ENCODE data around the gene GLB1L2.
"Not testable (repeated sequence)": the region's sequence is repeated elsewhere in the genome, so short reads cannot be mapped to it uniquely, and the experiment has no call there.

GLB1L2 gene

DNA sequence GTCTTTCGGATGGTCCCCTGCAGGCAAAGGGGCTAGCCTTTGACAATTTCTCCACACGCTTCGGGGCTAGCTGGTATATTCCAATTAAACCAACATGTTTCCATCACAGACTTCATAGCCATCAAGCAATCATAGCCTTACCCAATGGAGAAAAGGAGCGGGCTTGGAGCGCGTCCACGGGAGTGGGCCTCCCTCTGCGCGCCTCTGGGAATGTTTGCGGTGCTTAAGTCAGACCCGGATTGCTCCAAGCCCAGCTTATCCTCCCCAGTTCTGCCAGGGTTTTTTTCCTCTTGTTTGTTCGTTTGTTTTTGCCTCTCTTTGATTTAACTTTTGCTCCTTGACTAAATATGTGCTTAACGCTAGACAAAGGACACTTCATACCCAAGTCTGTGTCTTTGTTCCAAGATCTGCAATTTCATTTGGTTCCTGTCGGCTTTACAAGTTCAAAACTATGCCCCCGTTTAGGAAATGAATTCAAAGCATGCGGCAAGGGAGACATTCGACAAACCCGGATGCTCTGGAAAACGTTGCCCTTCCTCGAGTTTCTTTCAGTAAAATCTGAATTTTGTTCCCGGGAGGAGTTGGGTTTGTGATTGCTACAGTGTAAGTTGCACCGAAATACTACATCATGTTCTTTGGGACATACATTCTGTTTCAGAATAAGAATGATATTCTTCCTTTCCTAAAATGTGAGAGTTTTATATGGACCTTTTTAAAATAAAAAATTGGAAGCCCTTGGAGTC, 1.0 kb upstream of the GLB1L2 start:
- DNase-seq, result no peak

DNA sequence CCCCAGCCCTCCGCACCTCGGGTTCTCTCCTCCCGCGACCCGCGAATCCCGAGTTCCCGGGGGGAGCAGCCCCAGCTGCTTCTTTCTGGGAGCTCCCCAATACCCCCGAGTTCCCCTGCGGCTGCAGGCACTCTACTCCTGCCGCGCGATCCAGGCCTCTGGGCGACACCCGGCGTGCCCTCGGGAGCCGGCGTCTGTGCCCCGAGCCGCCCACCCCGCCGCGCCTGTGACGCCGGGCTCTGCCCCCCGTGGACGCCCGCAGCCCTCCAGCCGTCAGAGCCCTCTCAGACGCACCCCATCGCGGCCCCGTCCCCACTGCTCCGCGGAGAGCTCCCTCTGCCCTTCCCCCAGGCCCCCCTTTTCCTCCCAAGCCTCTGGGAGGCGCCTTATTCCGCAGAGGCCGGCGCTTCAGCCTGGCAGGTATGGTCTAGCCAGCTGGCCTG, 422 bp downstream of the GLB1L2 start:
- DNase-seq, result peak; percentile 9

DNA sequence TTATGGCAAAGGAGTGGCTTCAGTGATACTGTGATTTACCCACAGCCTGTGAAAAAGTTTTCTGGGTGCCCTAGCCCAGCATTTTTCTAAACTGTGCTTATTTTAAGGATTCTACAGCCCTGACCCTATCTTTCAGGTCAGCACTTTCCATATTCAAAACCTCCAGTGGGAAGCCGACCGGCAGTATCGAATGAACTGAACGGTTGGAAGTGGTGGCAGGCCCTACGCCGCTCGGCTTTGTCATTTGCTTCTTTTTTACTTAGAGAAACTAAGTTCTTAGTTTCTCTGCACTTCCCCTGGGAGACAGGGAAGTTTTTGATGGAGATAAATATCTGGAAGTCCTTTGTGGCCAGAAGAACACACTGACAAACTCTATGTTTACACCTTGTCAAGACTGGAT, 994 bp downstream of the GLB1L2 start:
- DNase-seq, result no peak

DNA sequence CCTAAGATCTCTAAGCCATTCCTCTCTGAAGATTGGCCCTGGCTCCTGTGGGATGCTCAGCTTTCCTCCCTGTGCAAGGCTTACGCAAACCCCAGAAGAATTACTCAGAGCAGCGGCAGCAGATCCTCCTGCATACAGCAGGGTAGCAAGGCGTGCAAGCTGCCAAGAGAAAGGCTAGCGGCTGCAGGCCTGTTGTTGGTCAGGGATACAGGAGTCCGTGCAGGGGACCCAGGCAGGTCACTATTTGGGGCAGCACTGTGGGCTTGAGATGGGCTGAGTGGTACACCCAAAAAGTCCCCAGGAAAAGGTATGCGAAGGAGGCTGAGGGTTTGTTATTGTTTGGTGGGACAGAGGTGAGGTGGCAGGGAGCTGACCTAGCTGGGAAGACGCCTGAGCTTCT, 1.5 kb downstream of the GLB1L2 start:
- no peak for DNase-seq

DNA sequence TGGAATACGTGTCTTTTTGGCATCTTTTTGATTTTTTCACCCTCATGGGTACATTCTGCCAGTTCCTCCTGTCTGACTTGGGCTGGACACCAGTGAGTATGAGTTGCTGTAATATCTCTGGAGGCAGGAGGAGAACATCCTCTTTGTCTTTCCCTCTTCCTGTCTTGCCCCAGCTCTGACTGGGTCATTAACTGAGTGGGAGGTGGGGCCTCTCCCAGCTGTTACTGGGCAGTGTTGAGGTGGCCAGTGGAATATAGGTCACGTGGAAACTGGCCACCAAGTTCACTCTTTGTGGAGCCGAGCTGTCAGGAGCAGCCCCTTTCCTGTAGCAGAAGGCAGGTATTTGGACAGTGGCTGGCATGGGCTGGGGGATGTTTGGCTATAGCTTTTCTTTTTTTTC, 2.2 kb downstream of the GLB1L2 start:
- DNase-seq, result no peak

DNA sequence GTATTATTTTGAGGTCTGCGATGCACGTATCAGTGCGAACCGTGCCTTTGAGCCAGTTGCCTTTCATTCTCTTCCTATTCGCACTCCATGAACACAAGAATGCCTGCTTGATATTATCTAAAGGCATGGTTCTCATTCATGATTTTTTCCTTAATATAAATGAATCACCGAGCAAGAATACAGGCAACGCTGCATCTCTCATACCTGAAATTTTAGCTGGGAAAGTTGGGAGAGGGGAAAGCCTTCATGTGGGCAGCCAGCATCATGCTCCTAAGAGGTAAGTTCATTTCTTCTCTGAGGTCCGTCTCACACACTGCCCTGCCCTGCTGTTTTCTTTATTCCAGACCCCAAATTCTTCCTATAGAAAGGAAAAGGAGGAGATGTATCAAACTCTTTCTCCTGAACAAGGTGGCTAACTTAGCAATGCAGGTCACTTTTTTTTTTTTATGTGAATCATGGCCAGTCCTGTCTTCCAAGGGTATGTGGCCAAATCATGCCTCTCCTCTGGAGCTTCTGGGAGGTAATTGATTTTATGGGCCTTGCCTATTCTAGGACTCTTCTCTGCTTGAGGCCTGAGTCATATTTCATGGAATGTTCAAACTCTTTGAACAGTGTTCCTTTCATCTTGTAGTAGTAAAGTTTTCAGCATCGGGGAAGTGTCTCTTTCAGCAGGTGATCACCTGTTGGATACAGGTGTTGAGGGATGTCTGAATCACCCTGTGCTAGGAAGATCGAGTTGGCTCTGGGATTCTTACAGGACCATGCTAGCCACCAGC, 3.2 kb downstream of the GLB1L2 start:
- no peak for DNase-seq

DNA sequence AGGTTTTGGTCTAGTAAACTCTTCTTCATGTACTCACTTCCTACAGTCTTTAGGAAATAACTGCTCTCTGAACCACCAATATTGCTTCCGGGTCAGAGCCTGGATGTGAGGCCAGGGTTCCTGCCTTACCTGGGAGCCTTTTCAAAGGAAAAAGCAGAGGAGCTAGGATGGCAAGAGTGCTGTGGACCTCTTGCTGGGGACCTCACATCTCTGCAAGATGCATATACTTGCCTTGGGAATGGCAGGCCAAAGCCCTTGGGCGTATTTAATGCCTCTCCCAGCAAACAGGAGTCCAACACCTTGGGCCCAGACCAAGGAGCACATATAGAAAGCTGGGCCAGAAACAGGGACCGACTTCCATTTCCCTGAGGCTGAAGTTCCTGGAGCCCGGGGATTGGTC, 5.3 kb downstream of the GLB1L2 start:
- DNase-seq, result no peak

DNA sequence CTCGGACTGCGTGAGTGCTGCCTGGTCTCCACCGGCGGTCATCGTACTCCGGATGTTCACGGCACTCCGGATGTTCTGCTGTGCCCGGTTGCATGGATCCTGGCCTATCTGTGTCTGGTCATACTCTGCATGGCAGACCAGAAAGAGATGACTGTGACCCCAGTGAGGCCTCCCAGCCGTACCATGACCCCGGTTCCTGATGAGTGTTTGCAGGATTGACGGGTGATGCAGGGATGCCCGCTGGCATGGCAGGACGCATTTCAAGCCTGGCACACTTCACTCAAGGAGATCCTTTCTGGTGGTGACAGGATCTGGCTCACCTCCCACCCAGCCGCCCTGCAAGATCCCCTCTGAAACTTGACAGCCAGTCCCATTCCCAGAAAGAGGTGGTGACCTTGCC, 6.3 kb downstream of the GLB1L2 start:
- no peak for DNase-seq

DNA sequence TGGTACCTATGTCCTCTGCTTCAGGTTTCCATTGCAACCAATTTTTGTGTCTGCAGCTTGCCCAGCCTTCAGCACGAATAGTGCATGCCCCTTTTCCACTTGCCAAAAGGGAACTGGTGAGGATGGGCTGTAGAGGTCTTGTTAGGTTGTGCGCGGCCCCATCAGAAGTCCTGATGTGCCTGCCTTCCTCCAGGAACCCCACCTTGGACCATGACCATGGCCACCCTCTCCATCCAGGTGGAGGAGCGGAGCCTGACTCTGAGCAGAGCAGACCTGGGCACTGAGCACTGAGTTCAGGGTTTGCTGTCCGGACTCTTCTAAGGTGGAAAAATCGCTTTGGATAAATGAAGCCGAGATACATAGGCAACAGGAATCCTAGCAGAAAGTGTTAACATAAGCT, 6.9 kb downstream of the GLB1L2 start:
- DNase-seq, result no peak

DNA sequence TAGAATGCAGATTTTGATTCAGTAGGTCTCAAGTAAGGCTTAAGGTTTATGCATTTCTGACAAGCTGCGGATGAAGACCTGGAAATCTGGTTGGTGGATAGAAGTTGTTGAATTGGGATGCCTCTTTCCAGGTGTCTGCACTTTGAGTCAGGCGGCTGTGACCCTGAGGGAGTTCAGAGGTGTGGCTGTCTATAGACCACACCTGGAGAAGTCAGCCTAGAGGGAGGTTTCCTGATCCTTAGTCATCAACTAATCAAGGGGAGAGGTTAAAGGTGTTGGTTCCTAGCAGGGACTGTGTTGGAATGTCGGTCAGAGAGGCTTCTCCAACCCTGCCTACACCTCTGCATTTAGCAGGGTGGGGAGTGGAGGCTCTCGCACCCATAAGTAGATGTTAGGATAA, 8.0 kb downstream of the GLB1L2 start:
- no peak for DNase-seq

DNA sequence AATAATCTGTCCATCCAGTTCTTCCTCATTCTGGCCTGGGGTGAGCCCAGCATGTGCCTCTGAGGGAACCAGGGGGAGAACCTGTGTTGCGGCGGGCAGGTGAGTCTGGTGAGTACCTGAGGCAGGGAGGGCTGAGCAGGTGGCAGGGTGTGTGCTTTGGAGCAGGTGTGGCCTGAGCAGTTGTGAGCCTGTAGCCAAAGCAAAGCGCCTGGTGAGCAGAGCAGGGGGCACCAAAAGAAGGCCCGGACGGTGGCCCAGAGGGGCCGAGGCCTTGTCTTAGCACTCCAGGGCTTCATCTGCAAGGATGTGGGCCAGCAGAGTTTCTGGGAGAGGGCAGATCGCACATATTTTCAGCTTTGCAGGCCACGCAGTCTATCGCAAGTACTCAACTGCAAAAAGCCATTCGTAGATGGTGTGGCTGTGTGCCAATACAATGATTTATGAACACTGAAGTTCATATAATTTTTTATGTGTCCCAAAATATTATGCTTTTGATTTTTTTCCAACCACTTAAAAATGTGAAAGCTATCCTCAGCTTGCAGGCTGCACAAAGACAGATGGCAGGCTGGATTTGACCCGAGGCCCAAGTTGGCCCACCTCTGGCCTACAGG, 8.7 kb downstream of the GLB1L2 start:
- no peak for DNase-seq

DNA sequence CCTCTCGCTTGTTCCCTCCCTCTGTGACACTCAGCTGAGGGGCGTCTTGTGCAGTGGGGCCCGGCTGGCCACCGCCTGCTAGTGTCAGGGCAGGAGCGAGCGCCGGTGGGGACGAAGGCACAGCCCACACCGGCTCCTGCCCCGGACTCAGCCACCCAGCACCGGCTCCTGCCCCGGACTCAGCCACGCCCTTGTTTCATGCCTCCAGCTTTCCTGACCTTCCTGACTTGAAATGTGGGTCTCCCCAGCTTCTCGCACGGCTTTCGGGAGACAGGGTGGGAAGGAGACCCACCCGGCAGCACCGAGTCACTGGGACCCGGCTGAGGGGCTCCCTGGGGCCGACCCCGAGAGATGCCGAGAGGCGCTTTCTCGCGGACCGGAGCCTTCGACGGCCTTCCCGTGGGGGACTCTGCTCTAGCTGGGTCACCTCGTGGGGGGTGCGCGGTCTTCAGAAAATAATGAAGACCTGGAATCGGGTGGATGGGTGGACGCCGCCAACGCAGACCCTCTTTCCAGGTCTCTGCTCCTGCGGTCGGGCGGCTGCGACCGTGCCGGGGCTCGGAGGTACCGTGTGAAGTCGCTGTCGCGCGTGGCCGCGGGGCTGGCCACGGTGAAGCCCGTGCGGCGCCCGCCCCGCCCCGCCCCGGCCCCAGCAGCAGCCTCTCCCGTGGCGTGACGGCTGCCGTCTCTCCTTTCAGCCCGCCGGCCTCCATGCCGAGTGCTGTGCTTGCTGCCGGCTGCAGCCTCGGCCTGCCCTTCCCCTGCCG, 10.2 kb downstream of the GLB1L2 start:
- DNase-seq, result no peak

DNA sequence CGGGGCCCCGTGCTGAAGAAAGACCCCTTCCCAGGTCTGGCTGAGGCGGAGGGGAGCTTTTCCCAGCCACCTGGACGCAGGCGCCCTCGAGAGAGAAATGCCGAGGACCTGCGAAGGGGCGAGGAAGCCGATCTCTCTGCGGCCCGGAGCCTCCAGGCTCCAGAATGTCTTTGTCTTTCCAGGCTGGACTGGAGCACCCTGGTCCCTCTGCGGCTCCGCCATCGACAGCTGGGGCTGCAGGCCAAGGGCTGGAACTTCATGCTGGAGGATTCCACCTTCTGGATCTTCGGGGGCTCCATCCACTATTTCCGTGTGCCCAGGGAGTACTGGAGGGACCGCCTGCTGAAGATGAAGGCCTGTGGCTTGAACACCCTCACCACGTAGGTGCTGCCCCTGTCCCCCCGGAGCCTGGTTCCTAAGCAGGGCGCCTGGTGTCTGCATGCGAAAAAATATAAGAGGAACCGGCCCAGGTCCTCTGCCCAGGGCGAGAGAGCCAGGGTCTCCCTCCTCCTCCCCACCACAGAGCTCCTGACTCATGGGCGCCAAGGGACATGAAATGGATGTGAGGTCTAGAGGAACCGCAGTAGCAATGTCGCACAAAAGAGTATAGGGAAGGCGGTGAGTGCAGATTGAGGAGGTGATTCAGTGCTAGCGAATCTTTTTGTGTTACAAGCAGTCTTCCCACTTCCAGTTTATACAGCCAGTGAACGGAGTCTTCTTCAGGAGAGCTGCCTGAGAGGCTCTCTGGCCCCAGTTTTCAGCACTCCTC, 11.0 kb downstream of the GLB1L2 start:
- DNase-seq, result no peak

DNA sequence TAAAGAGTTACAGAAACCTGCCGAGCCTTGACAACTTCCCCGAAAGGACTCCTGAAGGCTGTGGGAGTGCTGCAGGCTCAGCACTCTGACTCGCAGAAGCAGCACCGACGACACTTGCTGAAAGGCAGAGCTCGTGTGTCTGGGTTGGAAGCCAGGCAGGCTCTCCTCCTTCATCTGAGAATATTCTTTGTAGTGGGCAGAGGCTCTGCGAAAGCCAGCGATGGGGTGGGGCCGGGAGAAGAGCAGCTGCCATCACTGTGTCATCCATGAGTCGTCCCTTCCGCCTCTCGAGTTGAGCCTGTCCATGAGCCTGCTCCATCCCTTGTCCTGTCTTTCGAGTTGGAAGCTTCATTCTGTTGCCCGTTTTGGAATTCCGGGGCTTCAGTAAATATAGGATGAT, 11.9 kb downstream of the GLB1L2 start:
- DNase-seq, result no peak

DNA sequence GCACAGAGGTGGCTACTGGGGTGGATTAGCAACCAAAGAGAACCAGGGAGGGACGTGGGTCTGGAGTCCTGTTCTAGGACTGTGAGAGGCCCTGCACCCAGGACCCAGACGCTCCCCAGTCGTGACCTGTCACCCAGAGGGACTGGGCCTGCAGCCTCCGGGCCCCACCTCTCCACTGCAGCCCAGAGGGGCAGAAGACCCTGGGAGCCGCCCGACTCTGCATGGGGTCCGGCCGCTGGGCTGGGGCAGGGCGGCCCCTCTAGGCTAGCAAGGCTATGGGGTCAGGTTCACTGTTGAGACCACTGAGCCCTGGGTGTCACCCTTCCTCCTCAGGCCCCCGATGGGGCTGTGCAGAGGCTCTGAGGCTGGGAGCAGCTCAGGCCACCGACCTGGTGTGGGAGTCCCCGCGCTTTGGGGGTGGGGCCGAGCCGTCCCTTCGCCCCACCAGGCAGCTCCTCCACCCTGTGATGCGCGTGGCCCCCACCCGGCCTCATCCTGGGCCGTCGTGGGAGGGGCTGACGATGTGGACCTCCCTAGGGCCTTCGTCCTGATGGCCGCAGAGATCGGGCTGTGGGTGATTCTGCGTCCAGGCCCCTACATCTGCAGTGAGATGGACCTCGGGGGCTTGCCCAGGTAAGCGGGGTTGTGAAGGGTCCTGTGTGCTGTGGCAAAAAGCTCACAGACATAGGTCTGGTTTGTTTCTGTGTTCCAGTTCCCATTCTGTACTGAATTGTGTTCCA, 12.9 kb downstream of the GLB1L2 start:
- DNase-seq, result not testable (repeated sequence)

DNA sequence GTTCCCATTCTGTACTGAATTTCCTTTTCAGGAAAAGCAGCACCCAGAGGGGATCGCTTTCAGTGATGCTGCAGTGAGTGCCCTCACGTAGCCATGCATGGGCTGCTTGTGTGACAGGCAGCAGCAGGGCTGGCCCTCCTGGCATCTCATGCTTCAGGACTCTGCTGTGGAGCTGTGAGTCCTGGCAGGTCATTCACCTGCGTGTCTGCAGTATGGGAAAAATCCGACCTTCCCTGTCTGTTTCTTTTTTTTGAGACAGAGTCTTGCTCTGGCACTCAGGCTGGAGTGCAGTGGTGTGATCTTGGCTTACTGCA, 13.4 kb downstream of the GLB1L2 start:
- DNase-seq, result no peak

DNA sequence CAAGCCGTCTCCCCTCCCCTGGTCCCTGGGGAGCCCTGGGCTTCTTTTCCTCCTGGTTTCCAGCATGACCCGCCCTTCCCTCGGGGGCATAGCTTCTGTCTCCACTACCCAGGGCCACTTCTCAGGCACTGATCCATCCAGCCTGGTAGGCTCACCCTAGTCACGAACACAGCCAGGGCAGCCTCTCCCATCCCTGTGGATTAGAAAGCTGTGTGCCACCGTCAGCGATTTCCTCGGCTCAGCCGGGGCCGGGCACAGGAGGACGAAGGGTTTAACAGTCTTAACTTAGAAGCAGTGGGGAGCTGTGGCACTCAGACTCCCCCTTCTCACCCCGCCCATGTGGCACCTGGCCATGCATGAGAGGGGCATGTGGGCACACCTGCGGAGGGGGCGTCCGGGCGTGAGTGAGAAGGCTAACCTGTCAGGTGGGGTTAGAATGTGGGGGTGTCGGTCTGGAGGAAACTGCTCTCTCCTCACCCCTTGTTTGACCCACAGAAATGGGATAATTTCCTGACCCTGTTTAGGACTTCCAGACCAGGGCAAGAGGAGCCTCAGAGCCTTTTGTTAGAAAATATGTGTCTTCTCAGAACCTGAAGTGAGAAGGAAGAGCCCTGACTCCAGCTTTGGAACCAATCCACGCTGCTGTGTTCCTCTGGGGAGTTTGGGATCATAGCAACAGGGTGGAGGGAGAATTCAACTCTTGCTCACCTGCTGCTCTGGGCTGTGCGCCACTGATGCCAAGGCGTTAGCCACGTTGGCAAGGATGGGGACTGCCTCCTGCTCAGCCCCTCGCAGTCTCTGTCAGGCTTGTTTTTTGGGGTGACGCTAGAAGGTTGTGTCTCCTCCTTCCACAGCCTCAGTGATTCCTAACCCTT, 14.6 kb downstream of the GLB1L2 start:
- DNase-seq, result no peak

DNA sequence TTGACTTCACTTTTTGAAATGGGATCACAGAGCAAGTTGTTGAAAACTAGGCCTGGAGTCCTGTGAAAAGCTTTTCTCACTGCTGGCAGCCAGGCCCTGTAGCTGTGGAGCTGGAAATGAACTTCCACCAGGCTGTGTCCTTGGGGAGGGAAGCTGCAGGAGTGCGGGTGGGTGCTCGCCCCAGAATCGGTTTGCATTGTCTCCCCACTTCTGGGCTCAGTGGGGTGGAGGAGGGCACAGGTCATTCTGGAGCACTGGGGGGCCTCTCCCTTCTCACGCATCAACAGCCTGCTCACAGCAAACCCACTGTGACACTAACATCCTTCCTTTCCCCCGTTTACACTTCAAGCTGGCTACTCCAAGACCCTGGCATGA, 15.2 kb downstream of the GLB1L2 start:
- no peak for DNase-seq

DNA sequence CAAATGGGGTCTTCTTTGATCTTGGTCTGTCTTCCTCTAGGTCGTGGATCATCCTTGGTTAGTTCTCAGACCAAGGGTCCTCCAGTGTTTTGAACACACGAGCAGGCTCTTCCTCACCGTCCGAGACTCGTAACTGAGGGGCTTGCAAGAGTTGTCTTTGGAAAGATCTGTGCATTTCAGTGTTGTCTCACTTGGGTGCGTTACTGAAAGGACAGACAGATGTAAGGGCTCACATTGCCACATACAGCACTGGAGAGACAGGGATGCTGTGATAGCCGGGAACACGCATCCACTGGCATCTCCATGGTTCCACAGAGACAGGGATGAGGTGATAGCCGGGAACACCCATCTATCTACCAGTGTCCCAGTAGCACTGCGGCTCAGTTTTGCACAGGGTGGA, 15.7 kb downstream of the GLB1L2 start:
- no peak for DNase-seq

DNA sequence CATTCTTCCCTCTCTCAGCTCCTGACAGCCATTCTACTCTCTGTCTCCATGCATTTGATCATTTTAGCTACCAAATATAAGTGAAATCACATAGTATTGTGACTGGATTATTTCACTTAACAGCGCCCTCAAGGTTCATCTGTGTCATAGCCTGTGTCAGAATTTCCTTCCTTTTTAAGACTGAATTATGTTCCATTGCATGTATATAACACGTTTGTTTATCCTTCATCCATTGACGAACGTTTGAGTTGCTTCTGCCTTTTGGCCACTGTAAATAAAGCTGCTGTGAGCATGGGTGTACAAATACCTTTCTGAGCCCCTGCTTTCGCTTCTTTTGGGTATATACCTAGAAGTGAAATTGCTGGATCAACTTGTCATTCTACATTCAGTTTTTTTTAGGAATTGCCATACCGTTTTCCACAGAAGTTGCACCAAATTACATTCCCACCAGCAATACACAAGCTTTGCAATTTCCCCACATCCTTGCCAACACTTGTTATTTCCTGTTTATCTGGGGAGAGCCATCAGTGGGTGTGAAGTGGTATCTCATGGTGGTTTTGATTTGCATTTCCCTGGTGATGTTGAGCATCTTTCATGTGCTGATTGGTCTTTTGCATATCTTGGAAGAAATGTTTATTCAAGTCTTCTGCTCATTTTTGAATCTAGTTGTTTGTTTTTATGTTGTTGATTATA, 17.5 kb downstream of the GLB1L2 start:
- no peak for DNase-seq

Measured in stimulated activated CD4-positive, alpha-beta T cell treated with anti-CD3 and anti-CD28 coated beads, Interleukin-1b, Interleukin-23, amount 100 ng/mL, for 48 hours (primary cell).